Measurements from ENCODE around the gene SERHL2.
"Not testable (repeated sequence)": the region's sequence is repeated elsewhere in the genome, so short reads cannot be mapped to it uniquely, and the experiment has no call there.

The SERHL2 gene, protein sequence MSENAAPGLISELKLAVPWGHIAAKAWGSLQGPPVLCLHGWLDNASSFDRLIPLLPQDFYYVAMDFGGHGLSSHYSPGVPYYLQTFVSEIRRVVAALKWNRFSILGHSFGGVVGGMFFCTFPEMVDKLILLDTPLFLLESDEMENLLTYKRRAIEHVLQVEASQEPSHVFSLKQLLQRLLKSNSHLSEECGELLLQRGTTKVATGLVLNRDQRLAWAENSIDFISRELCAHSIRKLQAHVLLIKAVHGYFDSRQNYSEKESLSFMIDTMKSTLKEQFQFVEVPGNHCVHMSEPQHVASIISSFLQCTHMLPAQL

DNA sequence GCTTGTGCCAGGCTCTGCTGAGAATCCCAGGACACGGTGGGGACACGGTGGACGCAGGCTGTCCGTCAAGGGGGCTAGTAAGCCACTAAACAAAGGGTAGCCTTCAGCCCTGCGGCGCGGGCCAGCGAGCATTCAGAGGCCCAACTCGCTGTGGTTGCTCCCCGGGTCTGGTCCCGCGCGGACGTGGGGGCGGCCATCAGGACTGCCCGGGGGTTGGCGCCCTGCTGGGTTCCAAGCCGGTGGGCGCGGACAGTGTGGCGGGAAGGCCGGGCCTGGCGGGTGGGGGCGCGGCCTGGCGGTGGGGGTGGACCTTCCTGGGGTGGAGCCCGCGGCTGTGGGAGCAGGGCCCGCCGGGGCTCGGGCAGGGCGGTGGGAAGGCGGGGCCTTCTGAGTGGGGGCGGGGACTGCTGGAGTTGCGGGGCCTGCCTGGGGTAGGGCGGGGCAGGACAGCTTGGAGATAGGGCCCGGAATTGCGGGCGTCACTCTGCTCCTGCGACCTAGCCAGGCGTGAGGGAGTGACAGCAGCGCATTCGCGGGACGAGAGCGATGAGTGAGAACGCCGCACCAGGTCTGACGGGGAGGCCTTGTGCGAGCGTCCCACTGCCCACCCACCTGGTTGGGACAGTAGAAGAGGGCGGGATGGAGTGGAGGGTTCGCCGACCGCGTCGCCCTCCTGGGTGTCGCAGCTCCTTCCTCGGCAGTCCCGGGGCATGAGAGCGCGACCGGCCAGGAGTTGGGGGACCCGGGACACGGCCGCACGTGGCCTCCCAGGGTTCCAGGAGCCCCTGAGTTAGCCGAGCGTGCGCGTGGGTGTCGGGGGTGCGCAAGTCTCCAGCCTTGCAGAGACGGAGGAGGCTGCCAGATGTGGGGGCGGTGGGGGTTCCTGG is at the start of gene SERHL2:
TSS of gene SERHL2 (plus strand) at position 482 of the 887 bp plus-strand sequence. CDS start at position 547, 65 bp downstream.
- DNase-seq, result peak; percentile 21 to 83

DNA sequence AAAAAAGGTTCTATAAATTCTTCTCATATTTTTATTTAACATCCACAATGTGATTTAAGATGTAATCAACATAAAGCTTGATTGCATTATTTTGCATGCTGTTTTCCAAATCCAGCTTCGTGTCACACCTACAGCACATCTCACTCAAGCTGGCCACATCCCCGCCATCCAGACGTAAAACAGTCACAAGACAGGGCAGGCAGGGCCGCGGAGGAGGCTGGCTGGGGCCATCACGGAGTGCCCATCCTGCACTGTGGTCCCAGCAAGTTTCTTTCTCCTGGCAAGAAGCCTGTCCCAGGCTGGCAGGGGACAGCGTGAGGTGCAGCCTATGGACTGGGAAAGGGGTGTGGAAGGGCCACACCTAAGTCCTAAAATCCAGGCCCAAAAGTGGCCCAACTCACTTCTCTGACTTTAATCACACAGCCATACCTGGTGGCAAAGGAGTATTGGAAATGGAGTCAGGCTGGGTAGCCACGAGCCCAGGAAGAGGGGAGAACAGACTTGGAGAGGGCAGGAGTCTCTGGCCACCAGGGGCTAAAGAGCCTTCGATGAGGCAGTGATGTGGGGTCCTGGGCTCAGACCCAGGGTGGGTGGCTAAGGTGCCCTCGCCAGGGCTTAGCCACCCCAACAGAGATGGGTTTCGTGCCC is 45.3 kb upstream of the SERHL2 start:
- DNase-seq, result not testable (repeated sequence)

DNA sequence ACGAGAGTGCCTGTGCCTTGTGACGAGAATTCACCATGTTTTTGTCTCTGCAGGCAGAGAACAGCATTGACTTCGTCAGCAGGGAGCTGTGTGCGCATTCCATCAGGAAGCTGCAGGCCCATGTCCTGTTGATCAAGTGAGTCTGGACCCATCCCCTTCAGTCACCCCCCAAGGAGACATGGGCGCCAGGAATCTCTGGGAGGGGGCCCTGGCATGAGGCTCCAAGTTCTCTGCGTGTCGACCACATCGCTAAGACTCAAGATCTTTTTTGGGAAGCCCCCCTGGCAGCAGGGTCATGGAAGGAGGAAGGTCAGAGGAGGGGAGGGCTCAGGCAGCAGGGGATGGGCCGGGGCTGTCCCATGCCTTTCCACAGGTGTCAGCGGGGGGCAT is 44.8 kb upstream of the SERHL2 start:
- DNase-seq, result not testable (repeated sequence)

DNA sequence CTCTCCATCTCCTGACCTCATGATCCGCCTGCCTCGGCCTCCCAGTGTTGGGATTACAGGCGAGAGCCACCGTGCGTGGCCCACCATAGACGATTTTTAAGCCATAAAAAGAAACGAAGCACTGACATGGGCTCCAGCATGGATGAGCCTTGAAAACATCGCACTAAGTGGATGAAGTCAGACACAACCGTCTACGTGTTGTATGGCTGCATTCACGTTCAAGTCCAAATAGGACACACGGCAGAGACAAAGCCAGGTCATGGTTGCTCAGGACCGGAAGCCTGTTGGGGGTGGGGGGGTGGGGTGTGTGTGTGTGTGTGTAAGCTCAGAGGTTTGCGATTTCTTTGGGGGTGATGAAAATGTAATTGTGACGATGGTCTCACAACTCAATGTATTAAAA is 44.2 kb upstream of the SERHL2 start:
- no peak for DNase-seq

DNA sequence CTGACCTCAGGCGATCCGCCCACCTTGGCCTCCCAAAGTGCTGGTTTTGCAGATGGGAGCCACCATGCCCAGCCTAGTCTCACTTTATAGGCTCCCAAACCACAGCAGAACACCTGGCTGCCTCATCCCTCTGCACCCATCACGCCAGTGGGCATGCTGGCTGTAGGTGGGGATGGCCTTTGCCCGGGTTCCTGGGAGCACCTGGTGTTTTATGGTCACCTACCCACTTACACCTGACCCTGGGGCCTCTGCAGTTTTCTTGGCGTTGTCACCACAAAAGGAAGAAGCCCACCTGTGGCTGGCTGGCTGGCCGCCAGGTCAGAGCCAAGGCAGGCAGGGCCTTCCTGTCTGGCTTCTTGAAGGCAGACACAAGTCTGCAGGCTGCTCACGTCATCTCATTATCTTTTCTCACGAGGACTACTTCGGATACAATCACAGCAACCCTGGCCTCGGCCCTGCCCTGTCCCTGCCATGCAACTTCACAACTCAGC is 42.3 kb upstream of the SERHL2 start:
- DNase-seq, result no peak

DNA sequence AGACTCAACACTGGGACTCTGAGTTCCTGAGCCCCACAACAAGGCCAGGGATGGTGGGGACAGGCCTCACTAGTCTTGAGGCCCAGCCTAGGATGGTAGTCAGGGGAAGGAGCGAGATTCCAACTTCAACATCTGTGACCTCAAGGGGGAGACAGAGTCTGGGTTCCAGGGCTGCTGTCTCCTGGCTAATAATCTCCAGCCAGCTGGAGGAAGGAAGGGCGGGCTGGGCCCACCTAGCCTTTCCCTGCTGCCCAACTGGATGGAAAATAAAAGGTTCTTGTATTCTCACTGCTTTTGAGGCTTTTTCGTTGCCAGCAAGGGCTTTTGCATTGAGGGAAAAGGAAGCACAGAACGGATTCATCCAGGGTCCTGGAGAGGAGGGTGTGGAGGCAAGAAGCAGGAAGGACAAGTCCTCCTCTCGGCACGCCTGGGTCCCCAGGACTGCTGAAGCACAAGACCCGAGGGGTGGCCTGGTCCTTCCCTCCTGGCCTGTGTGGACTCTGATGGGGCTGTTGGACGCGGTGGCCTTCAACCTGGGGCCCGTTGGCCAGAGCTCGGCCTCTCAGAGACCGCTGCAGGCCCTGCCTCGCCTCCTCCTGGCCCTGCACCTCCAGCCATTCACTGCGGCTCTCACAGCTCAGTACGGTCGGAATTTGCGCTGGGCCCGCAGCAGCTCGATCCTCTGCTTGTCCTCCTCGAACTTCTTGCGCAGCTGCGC is 41.3 kb upstream of the SERHL2 start:
- DNase-seq, result peak in 1 of 2 experiments; percentile 6

DNA sequence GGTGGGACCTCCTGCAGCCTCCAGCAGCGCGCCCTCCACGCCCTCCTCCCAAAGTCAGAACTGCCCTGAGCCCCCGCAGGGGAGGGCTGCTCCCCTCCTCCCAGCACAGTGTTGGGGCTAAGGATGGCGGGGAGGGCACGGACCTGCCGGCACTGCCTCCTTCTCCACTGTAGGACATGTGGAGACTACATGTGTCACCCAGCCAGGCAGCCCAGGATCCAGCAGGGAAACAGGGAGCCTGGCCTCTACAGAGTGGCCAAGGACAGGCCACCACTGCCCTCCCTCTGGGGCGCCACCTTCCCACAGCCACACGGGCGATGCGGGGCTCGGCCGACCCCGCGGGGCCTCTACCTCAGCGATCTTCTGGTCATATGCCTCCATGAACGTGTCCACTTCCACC is 39.4 kb upstream of the SERHL2 start:
- not testable (repeated sequence) for DNase-seq

DNA sequence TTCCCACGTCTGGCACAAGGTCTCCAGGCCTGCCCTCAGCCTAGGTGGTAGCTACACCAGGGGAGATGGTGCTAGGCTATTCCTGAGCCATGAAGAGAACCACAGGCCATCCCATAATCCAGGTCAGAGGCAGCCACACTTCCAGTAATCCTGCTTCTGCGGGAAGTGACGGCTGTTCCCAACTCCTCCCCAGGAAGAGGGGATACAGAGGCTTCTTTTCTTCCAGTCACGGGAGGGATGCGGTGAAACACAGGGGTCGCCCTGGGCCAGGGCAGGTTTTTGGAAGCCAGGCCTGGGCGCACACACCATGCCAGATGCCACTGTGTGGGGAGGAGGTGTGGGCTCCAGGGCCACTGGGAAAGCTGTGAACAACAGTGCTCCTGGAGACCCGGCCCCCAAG is 38.5 kb upstream of the SERHL2 start:
- DNase-seq, result not testable (repeated sequence)

DNA sequence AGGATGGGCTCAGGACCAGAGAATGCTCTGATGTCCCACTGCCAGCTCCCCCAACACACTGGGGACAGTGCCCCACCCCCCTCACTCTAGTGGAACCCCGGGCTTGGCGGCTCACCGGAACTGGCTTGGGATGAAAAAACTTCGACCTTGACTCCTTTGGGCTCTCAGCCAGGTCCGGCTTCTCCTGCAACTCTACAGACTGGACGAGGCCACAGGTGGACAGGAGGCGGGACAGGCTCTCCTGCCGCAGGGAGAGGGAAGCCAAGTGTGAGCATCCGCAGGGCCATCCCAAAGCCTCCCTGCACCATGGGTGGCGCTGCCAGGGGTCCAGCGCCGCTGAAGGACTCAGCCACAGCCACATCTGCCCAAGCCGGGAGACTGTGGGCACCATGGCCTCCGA is 37.9 kb upstream of the SERHL2 start:
- no peak for DNase-seq

DNA sequence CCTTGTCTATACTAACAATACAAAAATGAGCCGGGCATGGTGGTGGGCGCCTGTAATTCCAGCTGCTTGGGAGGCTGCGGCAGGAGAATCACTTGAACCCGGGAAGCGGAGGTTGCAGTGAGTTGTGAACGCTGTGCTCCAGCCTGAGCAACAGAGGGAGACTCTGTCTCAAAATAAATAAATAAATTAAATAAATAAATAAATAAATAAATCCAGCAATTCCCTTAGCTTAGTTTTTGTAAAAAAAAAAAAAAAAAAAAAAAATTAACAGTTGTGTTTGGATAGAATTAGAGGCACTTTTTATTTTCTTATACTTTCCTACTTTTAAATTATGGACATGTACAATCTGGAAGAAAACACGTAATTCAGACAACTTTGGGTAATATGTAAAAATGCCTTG is 36.7 kb upstream of the SERHL2 start:
- not testable (repeated sequence) for DNase-seq

DNA sequence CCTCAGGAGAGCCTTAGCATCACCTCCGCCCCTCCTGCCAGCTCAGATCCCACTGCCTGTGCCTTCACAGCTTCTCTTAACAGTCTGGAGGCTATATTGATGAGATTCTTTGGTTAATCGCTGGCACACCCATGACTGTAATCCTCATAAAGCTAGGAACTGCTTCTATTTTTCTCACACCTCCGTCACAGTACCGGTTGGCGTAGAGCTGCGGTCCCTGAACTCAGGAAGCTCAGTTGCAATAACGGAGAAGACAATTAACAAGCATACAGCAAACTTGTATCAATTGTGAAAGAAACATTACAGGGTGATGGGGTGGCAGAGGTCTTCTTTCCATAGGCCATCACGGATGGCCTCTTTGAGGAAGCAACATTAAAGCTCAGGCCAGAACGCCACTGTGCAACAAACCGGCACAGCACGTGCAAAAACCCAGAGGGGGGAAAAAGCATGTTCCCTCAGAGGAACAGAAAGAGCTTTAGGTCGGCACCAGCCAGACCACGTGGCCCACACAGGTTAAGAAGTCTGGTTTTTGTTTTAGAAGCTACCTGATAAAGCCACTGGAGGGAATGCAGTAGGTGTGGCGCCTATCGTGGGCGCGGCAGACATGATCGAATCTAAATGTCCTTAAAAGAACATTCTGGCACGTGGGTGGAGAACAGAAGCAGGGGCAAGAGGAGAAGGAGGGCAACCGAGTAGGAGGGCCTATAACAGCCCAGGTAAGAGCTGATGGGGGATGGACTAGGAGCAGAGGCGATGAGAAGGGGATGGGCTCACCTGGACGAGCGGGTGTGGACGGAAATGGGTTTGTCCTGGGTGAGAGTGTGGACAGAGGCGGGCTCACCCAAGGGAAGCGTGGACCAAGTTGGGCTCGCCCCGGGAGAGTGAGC is 34.9 kb upstream of the SERHL2 start:
- not testable (repeated sequence) for DNase-seq

DNA sequence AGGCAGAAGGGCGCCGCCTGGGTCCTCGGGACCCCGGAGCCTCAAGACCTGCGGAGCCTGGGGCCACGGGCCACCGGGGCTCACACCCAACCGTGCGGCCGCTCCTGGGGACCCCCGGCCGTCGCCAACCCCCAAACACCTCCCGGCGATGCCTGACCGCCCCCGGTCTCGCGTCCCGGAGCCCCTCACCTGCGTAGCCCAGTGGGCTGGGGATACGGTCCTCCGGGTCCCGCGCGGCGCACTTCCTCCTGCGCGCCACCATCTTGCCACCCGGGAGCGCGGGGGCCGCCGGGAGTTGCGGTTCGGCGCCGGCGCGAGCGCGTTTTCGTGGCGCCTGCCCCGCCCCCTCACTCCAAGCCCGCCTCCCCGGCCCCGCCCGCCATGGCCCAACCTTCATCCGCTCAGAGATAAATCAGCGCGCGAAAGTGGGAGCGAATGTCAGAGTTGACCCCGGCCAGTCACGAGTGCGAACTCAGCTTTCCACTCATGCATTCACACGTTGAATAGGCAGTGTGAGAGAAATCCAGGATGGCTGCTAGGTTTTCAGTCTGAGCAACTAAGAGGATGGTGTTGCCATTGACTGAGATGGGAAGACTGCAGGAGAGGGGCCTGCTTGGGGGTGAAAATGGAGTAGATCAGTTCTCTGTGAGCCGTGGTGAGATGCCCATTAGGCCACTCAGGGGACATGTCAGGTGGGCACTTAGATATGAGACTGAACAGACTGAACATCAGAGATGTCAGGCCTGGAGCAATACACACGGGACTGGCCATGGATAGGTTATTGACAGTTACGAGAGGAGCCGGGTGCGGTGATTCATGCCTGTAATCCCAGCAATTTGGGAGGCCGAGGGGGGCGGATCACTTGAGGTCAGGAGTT is 34.0 kb upstream of the SERHL2 start, which contains the start of gene RRP7A:
TSS of gene RRP7A (minus strand) at position 272 of the 877 bp plus-strand sequence. CDS start at position 262, 10 bp downstream.
- peak in 1 of 2 experiments; percentile 66 for DNase-seq

DNA sequence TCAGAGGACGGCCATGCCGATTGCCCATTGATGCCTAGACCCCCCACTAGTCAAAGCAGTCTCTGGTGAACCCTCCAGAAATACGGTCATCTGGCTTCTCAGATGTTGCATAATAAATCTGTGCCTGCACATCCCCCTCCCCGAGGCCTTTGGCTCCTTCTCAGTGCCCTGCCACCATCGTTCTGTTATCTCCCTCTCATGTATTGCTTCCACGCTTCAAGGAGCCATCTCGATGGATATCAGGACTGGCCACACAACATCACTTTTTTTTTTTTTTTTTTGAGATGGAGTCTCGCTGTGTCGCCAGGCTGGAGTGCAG is 32.6 kb upstream of the SERHL2 start:
- no peak for DNase-seq

DNA sequence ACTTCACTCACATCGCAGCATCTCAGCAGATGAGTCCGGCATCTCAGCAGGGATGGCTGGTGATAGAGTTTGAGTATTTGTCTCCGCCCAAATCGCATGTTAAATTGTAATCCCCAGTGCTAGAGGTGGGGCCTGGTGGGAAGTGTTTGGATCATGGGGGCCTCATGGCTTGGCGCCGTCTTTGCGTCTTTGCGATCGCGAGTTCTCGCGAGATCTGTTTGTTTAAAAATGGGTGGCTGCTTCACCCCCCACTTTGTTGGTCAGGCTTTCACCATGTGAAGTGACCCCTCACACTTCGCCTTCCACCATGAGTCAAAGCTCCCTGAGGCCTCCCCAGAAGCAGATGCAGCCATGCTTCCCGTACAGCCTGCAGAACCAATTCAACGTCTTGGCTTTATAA is 31.2 kb upstream of the SERHL2 start:
- no peak for DNase-seq

DNA sequence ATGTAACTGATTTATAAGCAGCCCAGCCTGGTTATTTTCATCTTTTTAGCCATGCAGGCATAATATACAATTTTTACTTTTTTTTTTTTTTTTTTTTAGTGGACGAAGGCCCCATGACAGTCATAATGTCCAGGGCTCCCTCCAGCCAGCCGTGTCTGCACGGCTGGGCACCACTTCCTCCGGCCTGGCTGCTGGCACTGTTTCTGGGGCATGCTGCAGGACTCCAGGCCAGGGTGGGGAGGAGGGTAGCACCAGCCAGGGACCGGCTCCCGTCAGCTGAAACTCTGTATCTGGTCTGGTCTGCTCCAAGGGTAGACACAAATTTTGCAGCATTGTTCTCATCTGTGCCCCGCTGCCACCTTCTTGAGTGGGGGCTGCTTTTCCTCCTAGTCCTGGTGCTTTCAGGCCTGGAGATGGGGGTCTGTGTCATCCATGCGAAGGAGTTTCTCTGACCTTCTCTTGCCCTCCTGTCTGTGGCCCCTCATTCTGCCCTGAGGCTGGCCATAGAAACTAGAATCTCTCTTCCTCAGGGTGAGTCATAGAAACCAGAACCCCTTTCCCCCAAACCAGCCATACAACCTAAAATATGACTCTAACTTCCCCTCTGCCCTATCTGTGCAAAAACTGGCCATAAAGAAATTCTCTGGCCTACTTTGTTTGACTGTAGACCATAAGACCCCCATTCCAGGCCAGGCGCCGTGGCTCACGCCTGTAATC is 25.0 kb upstream of the SERHL2 start:
- no peak for DNase-seq

DNA sequence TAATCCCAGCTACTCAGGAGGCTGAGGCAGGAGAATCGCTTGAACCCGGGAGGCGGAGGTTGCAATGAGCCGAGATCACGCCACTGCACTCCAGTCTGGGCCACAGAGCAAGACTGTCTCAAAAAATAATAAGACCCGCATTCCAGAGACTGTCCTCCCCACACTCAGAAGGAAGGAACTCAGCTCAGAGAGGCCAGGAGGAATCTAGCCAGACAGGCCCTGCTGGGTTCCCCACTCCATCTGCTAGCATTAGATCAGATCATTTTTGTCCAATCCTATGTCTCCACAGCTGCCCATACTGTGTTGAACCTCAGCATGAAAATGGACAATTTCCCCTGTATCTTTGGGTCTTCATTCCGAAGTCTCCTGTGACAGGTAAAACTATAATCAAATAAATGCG is 24.3 kb upstream of the SERHL2 start:
- DNase-seq, result not testable (repeated sequence)

DNA sequence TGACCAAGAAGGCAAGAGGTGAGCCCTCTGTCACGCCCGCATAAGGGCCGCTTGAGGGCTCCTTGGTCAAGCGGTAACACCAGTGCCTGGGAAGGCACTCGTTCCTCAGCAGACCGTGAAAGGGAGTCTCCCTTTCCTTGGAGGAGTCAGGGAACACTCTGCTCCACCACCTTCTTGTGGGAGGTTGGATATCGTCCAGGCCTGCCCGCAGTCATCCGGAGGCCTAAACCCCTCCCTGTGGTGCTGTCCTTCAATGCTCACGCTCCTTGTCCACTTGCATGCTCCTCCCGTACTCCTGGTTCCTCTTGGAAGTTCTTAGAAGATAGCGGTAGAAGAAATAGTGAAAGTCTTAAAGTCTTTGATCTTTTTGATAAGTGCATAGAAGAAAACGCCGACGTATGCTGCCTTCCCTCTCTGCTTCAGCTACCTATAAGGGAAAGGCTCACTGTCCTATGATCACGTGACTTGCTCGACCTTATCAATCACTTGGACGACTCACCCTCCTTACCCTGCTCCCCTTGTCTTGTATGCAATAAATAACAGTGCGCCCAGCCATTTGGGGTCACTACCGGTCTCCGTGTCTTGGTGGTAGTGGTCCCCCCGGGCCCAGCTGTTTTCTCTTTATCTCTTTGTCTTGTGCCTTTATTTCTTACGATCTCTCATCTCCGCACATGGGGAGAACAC is 22.2 kb upstream of the SERHL2 start:
- not testable (repeated sequence) for DNase-seq

DNA sequence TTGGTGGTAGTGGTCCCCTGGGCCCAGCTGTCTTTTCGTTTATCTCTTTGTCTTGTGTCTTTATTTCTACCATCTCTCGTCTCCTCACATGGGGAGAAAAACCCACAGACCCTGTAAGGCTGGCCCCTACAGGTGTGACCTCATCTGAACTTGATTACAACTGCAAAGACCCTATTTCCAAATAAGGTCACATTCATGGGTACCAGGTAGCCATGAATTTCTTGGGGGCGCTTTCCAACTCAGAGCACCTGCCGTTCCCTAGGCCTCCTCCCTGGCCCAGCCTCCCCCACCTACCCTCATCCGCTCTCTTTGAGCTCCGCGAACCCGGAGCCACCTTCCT is 20.1 kb upstream of the SERHL2 start:
- no peak for DNase-seq

DNA sequence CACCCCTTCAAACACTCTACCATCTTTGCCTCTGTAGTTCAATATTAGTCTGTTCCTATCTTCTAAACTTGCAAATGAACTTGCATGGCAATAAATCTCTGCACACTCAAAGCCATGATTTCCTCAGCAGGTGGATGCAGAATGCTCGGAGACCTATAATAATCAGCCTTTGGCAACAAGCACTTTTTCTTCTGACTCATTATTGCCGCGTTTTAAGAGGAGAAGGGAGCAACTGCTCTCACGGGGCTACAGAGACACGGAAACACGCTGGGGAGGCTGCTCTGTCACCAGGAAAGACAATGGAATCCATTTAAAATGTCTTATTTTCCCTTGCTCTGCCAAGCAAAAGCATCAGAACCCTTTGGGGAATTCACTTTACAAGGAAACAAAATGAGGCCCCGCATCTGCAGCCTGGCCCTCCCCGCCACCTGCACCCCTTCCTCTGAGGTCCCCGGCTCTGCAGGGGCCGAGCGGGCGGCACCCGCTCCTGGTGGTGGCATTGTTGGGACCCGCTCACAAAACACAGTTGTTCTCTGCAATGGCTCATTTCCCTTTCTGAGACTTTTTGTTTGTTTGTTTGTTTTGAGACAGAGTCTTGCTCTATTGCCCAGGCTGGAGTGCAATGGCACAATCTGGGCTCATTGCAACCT is 18.5 kb upstream of the SERHL2 start:
- not testable (repeated sequence) for DNase-seq

Data from NCI-H526 (cell line).